Dedifferentiated amniotic fluid mesenchymal stem cell (primary cell): Measurements from ENCODE around the gene KCNQ1.

ENCODE experiments used
- DNase-seq: peaks from one replicate; pipeline ENCODE4 v3.0.0-alpha.2; 2016; ENCODE audit errors: extremely low spot score

Gene KCNQ1

DNA sequence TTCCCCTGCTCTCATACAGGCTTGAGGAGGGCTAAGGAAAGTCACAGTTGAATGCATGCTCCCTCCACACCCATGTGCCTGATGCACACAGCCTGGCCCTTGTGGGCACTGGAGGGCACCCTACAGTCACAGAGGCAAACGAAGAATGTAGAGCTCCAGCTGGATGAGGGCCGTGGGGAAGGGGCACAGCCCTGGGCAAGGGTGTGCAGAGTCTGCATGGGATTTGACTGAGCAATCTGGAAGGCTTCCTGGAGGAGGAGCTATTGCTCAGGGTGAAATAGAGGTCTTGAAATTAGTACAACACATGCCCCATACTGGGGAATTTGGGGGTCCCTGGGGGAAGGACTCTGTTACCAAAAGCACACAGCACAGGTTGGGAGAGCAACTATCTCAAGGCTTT lies 64.0 kb downstream of the KCNQ1 start:
- no peak for DNase-seq

- DNase-seq = no peak
Measured at GRCh38 chr11:2509481-2510001, 64.7 kb downstream of the KCNQ1 start.

GRCh38 chr11:2510626-2511402 lies 66.0 kb downstream of the KCNQ1 start:
- DNase-seq = no peak

DNA sequence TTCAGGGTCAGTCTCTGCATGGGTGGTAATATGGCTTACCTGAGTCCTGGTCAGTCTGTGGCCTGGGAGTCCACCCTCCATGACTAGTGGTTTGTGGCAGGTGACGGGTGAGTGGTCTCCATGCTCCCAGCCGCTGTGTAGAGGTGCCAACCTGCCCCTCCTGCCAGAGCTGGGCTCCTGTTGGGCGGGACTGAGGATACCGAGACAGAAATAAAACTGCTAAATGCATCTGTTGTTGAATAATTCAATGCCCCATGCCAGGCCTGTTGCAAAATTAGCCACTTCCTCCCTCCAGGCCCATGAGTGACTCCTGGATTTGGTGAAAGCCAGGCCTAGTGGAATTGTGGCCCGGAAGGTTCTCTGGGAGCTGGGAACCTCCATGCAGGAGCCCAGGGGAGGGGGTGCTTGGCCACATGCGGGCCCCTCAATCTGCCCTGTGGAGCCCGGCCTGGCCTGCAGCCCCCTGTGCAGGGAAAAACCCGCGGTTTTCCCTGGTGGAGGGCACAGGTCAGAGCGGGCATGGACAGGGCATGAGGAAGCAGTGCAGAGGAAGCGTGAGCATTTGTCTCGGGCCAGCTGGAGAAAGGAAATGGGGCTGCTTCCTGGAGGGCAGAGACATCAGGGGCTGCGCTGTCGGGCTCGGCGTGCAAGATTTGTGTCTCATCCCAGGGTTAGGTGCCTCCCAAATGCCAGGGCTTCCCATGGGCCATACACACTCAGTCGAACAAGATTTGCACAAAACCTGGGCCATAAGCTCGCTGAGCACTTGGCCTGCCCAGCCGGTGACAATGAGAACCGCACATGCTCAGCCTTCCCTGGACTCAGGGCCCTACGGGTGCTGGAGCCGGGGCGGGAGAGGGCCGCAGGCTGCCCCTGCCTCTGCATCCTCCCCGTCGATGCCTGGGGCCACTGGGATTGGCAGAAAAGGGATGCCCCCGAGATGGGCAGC lies 66.9 kb downstream of the KCNQ1 start:
- no peak for DNase-seq

- DNase-seq = no peak
Measured at GRCh38 chr11:2512431-2513407, 67.9 kb downstream of the KCNQ1 start.

DNA sequence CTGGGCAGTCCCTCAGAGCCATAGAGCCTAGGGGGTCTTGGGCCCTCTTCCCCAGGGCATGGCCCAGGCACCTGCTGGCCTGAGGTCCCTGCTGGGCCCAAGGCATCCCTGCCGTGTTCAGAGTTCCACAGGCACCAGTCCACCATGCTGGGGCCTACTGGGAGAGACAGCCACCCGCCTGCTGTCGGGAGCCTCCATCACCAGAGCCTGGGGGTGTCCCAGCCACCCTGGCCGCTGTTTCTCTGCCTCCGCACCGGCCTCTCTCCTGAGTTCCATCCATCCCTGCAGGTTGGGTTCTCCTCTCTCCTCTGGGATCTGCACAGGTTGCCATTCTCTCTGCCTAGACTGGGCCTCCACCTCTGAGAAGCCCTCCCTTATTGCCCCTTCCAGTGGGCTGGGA lies 68.6 kb downstream of the KCNQ1 start:
- no peak for DNase-seq

DNA sequence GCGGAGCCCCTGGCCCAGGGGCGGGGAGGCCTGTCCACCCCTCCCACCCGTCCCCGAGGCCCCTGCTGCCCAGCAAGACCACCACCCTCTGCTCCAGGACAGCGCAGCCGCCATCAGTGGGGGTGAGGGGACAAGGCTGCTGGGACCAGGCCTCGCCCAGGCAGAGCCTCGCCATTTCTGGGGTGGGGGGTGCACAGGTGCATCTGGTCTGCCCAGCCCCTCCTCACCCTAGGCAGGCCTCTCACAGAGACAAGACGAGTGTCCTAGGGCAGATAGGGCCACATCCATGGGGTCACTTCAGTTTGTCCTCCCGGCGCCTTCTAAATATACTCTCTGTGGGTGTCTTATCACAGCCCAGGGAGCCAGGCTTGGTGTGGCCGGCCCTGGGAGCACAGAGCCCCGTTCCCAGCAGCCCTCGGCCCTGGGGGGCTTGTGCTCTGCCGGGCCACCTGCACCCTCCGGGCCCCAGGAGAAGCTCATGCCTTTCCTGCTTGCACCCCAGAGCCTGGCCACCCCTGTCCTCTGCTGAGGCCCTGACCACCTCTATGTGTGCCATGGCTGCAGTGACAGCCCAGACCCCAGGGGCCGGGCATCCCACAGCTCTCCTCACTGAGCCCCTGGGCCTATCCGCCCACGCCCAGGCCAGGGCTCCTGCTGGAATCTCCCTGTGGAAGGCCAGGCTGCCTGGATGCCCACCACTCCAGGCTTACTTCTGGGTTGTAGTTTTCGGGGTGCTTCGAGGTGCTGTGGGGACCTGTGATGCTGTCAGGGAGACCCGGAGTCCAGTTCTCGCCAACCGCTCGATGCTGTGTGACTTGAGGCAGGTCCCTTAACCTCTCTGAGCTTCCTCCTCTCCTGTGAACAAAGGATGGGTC lies 70.8 kb downstream of the KCNQ1 start:
- no peak for DNase-seq

- no peak for DNase-seq
Measured at GRCh38 chr11:2516276-2517015, 71.6 kb downstream of the KCNQ1 start.

GRCh38 chr11:2517016-2517385 lies 72.2 kb downstream of the KCNQ1 start:
- no peak for DNase-seq

- DNase-seq = no peak
Measured at GRCh38 chr11:2517386-2518064, 72.7 kb downstream of the KCNQ1 start.

DNA sequence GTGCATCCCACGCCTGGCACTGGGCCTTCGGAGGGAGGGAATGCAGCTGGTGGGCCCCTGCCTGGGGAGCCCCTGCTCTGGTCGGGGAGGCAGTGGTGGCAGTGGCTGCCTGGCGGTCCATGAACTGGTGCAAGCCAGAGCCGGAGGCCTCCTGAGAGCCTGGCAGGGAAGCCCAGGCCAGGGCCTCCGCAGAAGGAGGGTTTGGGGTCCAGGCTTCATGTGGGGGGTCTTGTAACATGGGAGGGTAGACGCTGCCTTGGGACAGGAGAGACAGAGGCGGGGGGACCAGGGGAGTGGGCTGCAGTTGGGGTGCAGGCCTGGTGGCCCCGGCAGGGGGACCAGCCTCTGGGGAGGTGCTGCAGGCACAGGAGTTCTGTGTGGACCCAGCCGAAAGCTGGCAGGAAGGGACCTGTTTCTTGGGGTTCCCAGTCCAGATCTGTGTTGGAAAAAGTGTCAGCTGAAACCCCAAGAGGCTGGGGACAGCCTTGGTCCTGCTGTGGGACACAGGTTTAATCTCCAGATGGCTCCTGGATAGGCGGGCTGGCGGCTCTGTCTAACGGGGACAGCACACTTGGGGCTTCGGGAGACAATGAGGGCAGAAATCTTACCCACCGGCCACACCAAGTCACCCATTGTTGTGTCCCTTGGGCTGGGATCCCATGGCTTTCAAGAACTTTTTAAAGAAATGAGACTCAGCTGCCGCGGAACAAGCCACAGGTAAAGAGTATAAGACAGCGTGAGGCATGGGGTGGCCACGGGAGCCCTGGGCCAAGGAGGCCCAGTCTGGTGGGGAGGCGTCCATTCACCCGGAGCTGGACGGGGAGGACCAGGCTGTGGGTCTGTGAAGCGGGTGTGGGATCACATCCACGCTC lies 73.5 kb downstream of the KCNQ1 start:
- DNase-seq = no peak

DNA sequence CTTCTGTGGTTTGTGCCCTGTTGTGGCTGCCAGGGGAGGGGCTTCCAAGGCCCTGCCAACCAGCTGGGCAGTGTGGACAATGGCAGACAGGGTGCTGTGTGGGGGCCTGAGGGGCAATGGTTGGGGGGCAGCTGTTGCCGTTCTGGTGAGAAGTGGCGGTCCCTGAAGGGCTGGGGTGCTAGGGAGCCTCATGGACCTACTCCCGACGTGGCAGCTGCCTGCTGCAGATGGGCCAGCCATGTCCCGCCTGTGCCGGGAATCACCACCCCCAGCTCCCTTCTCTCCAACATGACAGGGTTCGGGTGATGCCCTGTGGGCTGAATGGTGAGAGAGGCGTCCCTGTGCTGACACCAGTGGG lies 74.2 kb downstream of the KCNQ1 start:
- DNase-seq = no peak

- no peak for DNase-seq
Measured at GRCh38 chr11:2519517-2519861, 74.7 kb downstream of the KCNQ1 start.

DNA sequence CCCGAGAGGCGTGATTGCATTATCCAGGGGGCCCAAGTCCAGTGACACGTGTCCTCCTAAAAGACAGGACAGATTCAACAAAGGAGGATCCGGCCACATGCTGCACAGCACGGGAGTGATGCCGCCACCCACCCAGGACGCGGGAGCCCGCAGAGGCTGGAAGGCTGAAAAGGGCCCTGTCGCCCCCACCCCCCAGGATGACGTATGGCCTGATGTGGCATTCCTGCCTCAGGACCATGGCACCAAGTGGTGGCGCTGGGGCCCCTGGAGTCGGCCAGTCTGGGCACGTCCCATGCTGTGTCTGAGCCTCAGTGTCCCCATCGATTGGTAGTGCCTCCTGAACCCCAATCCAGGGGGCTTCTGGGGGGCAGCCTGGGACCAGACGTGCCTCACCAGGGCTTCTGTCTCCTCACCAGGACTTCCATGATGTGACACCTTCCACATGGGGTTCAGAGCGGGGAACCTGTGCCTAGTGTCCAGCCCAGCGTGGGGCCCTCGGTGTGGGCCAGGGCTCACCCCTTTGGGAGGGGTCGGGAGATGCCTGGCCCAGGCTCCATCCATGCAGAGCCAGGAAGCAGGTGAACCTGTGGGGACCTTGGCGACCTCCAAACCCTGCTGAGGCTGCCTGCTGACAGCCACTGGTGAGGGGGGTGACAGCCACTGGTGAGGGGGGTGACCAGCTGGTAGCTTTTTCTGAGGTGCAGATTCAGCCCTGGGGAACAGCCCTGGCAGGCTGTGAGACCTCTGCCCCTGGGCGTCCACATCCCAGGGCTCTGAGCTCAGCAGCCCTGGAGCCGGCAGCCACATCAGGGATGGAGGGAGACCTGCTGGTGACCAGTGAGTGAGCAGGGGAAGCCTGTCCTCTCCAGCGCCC lies 75.3 kb downstream of the KCNQ1 start:
- DNase-seq = no peak

DNA sequence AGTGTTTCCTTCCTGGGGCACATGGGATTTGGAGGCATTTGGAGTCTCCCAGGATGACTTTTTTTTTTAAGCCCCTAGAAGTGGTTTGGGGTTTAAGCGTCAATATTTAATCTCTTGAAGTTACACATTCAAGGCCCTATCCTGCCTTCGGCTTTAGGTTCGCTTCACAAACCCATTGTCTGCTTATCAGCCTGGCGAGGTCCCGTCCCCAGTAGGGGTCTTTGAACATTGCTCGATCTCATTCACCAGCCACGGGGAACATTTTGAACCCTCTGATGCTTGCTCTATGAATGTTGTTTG lies 75.9 kb downstream of the KCNQ1 start:
- DNase-seq = no peak

DNA sequence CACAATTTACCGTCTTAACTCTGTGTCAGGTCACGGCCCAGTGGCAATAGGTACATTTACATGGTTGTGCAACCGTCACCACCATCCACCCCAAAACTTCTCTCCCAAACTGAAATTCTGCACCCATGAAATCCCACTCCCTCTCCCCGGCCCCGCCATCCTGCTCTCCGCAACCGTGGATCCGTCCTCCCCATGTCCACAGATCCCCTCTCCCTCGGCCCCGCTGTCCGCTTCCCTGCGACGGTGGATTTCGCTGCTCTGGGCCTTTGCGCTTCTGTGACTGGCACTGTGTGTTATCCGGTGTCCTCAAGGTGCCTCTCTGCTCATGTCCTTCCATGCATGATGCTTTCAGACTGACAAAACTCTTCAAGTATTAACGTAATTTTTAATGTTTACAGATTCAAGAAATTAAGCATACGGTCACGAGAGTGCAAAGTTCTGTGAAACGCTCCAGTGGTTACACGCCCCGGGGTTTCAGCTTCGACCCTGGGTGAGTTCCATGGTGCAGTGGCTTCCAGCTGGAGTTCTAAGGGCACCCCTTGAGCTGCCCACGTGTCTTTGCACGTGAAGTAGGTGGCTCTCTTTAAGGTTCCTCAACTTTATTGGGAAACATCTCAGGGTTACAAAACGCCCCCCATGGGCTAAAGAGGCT lies 76.4 kb downstream of the KCNQ1 start:
- no peak for DNase-seq
